ENCODE results near the gene SLC16A2. TPM values are rescaled to one million over a fixed set of nuclear protein-coding genes. Genes with fewer than 3 reads are reported as not detected.

SLC16A2 gene
- total RNA-seq, 6 experiments from 2014 or later: 40.4 to 68.5 (median 48.1) TPM

GRCh38 chrX:74426615-74427014 is 5.3 kb downstream of the SLC16A2 start:
- H3K36me3 Mint-ChIP-seq (ENCODE audit: low read depth): no peaks in the 10 kb centered on the region
- H3K27ac Mint-ChIP-seq: no peak overlapping the region
- peaks cover 11% of the 10 kb centered on the region for H3K4me1 Mint-ChIP-seq (ENCODE audit: low read depth)
- no peak for DNase-seq
- H3K27me3 Mint-ChIP-seq (ENCODE audit: insufficient read depth): no peaks in the 10 kb centered on the region; the same call in 1 of the 2 replicates
- no peak overlapping the region for H3K4me3 Mint-ChIP-seq
- TF ChIP-seq CTCF (IDR thresholded peaks at IDR 0.05): no peak
- no peaks in the 10 kb centered on the region for H3K9me3 Mint-ChIP-seq

GRCh38 chrX:74431797-74432196 is 10.5 kb downstream of the SLC16A2 start:
- TF ChIP-seq CTCF (IDR thresholded peaks at IDR 0.05): no peak
- DNase-seq: no peak
- H3K36me3 Mint-ChIP-seq (ENCODE audit: low read depth): peaks cover 5% of the 10 kb centered on the region; the same call in 1 of the 2 replicates
- H3K4me1 Mint-ChIP-seq (ENCODE audit: low read depth): peaks cover 13% of the 10 kb centered on the region
- H3K27me3 Mint-ChIP-seq (ENCODE audit: insufficient read depth): no peaks in the 10 kb centered on the region
- no peak overlapping the region for H3K4me3 Mint-ChIP-seq
- no peak overlapping the region for H3K27ac Mint-ChIP-seq
- H3K9me3 Mint-ChIP-seq: no peaks in the 10 kb centered on the region

- Mint-ChIP-seq H3K9me3 (no peaks in the 10 kb centered on the region), H3K4me1 (ENCODE audit: low read depth) (peaks cover 20% of the 10 kb centered on the region), H3K27ac (no peak overlapping the region), H3K36me3 (ENCODE audit: low read depth) (peaks cover 5% of the 10 kb centered on the region; the same call in 1 of the 2 replicates), H3K27me3 (ENCODE audit: insufficient read depth) (no peaks in the 10 kb centered on the region), H3K4me3 (no peak overlapping the region)
- DNase-seq: no peak
- no peak for TF ChIP-seq CTCF (IDR thresholded peaks at IDR 0.05)
Measured at GRCh38 chrX:74434336-74434735, 13.0 kb downstream of the SLC16A2 start.

GRCh38 chrX:74437530-74437929 is 16.2 kb downstream of the SLC16A2 start:
- Mint-ChIP-seq H3K27ac (no peak overlapping the region), H3K27me3 (ENCODE audit: insufficient read depth) (no peaks in the 10 kb centered on the region), H3K9me3 (no peaks in the 10 kb centered on the region)

GRCh38 chrX:74438764-74439163 is 17.5 kb downstream of the SLC16A2 start:
- H3K4me1 Mint-ChIP-seq (ENCODE audit: low read depth): peaks cover 20% of the 10 kb centered on the region
- H3K4me3 Mint-ChIP-seq: no peak overlapping the region
- H3K36me3 Mint-ChIP-seq (ENCODE audit: low read depth): peaks cover 10% of the 10 kb centered on the region

More at GRCh38 chrX:74437530-74437929, 16.2 kb downstream of the SLC16A2 start:
- Mint-ChIP-seq H3K4me3 (no peak overlapping the region), H3K36me3 (ENCODE audit: low read depth) (peaks cover 10% of the 10 kb centered on the region), H3K4me1 (ENCODE audit: low read depth) (peaks cover 22% of the 10 kb centered on the region)
- no peak for TF ChIP-seq CTCF (IDR thresholded peaks at IDR 0.05)
- no peak for DNase-seq

More at GRCh38 chrX:74438764-74439163, 17.5 kb downstream of the SLC16A2 start:
- Mint-ChIP-seq H3K9me3 (no peaks in the 10 kb centered on the region), H3K27me3 (ENCODE audit: insufficient read depth) (no peaks in the 10 kb centered on the region), H3K27ac (no peak overlapping the region; the same call in 1 of the 2 replicates)
- no peak for DNase-seq
- no peak for TF ChIP-seq CTCF (IDR thresholded peaks at IDR 0.05)
